ENCODE results near the gene RASSF5.
A peak's percentile ranks its signal among the peaks of the same experiment; 100 is the strongest.

Gene RASSF5

GRCh38 chr1:206469933-206470691, 37.2 kb upstream of the RASSF5 start, which contains the start of gene IKBKE:
Gene IKBKE (plus strand): TSS chr1:206470476. CDS start chr1:206473228, 2,752 bp downstream.
- peak within 1 kb of the TSS; percentile 69 for H2AFZ ChIP-seq (ENCODE audit: low read length)
- no peaks in the 10 kb centered on the region for H3K9me3 ChIP-seq (replicated peaks; ENCODE audit: insufficient read depth, low read length)
- TF ChIP-seq EZH2phosphoT487 (IDR thresholded peaks at IDR 0.05; ENCODE audit: low read length) (no peak), EZH2 (optimal IDR thresholded peaks at IDR 0.05; ENCODE audit: low read depth, low read length) (no peak)
- TF ChIP-seq, protein P1, sequence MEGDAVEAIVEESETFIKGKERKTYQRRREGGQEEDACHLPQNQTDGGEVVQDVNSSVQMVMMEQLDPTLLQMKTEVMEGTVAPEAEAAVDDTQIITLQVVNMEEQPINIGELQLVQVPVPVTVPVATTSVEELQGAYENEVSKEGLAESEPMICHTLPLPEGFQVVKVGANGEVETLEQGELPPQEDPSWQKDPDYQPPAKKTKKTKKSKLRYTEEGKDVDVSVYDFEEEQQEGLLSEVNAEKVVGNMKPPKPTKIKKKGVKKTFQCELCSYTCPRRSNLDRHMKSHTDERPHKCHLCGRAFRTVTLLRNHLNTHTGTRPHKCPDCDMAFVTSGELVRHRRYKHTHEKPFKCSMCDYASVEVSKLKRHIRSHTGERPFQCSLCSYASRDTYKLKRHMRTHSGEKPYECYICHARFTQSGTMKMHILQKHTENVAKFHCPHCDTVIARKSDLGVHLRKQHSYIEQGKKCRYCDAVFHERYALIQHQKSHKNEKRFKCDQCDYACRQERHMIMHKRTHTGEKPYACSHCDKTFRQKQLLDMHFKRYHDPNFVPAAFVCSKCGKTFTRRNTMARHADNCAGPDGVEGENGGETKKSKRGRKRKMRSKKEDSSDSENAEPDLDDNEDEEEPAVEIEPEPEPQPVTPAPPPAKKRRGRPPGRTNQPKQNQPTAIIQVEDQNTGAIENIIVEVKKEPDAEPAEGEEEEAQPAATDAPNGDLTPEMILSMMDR (IDR thresholded peaks at IDR 0.05; ENCODE audit: low read length): peak; percentile 40
- H3K36me3 ChIP-seq (replicated peaks; ENCODE audit: insufficient read depth, low read length): no peaks in the 10 kb centered on the region; the same call in 1 of the 2 replicates
- H3F3A ChIP-seq (ENCODE audit: insufficient read depth, low read length): peaks cover 31% of the 10 kb centered on the region
- no peaks in the 10 kb centered on the region for H4K20me1 ChIP-seq (ENCODE audit: insufficient read depth, low read length)
- H3K4me1 ChIP-seq (ENCODE audit: low read length): peaks cover 73% of the 10 kb centered on the region
- peaks cover 40% of the 10 kb centered on the region for H3K79me2 ChIP-seq (ENCODE audit: low read length)
- H3K27me3 ChIP-seq (replicated peaks; ENCODE audit: insufficient read depth, low read length): no peaks in the 10 kb centered on the region
- H3K9ac ChIP-seq (ENCODE audit: low read length): peak within 1 kb of the TSS; percentile 53; the same call in 1 of the 2 replicates
- peak within 1 kb of the TSS; percentile 49; the same call in 1 of the 2 replicates for H3K27ac ChIP-seq (ENCODE audit: low read length)
- DNase-seq: peak; percentile 91
- H3K9me2 ChIP-seq (replicated peaks; ENCODE audit: insufficient read depth, low read length): no peaks in the 10 kb centered on the region
- peak within 1 kb of the TSS; percentile 77 for H3K4me3 ChIP-seq (ENCODE audit: low read length)
- H3K4me2 ChIP-seq (ENCODE audit: low read depth, low read length): peak within 1 kb of the TSS; percentile 84

- DNase-seq: peak; percentile 69
- H3K27ac ChIP-seq (ENCODE audit: low read length): peak overlapping the region; percentile 49; the same call in 1 of the 2 replicates
- H2AFZ ChIP-seq (ENCODE audit: low read length): peak overlapping the region; percentile 69
- H4K20me1 ChIP-seq (ENCODE audit: insufficient read depth, low read length): no peaks in the 10 kb centered on the region
- peak overlapping the region; percentile 53; the same call in 1 of the 2 replicates for H3K9ac ChIP-seq (ENCODE audit: low read length)
- peaks cover 32% of the 10 kb centered on the region for H3F3A ChIP-seq (ENCODE audit: insufficient read depth, low read length)
- H3K4me3 ChIP-seq (ENCODE audit: low read length): peak overlapping the region; percentile 77
- peak overlapping the region; percentile 84 for H3K4me2 ChIP-seq (ENCODE audit: low read depth, low read length)
- no peaks in the 10 kb centered on the region for H3K27me3 ChIP-seq (replicated peaks; ENCODE audit: insufficient read depth, low read length)
- peaks cover 69% of the 10 kb centered on the region for H3K4me1 ChIP-seq (ENCODE audit: low read length)
- TF ChIP-seq EZH2 (optimal IDR thresholded peaks at IDR 0.05; ENCODE audit: low read depth, low read length): no peak
- peaks cover 43% of the 10 kb centered on the region for H3K79me2 ChIP-seq (ENCODE audit: low read length)
- H3K36me3 ChIP-seq (replicated peaks; ENCODE audit: insufficient read depth, low read length): no peaks in the 10 kb centered on the region; the same call in 1 of the 2 replicates
- H3K9me3 ChIP-seq (replicated peaks; ENCODE audit: insufficient read depth, low read length): no peaks in the 10 kb centered on the region
- H3K9me2 ChIP-seq (replicated peaks; ENCODE audit: insufficient read depth, low read length): no peaks in the 10 kb centered on the region
Measured at GRCh38 chr1:206470692-206471414, 36.5 kb upstream of the RASSF5 start.

- peak overlapping the region; percentile 53; the same call in 1 of the 2 replicates for H3K9ac ChIP-seq (ENCODE audit: low read length)
- no peaks in the 10 kb centered on the region; the same call in 1 of the 2 replicates for H3K36me3 ChIP-seq (replicated peaks; ENCODE audit: insufficient read depth, low read length)
- H3K4me2 ChIP-seq (ENCODE audit: low read depth, low read length): peak overlapping the region; percentile 84
- peaks cover 46% of the 10 kb centered on the region for H3K79me2 ChIP-seq (ENCODE audit: low read length)
- TF ChIP-seq EZH2phosphoT487 (IDR thresholded peaks at IDR 0.05; ENCODE audit: low read length): no peak
- TF ChIP-seq, protein P1 (IDR thresholded peaks at IDR 0.05; ENCODE audit: low read length): no peak
- peaks cover 63% of the 10 kb centered on the region for H3K4me1 ChIP-seq (ENCODE audit: low read length)
- H3F3A ChIP-seq (ENCODE audit: insufficient read depth, low read length): peaks cover 32% of the 10 kb centered on the region
- no peak for DNase-seq
- peak overlapping the region; percentile 77 for H3K4me3 ChIP-seq (ENCODE audit: low read length)
- H4K20me1 ChIP-seq (ENCODE audit: insufficient read depth, low read length): no peaks in the 10 kb centered on the region
- peak overlapping the region; percentile 69; the same call in 1 of the 2 replicates for H2AFZ ChIP-seq (ENCODE audit: low read length)
- no peaks in the 10 kb centered on the region for H3K9me2 ChIP-seq (replicated peaks; ENCODE audit: insufficient read depth, low read length)
- H3K27ac ChIP-seq (ENCODE audit: low read length): peak overlapping the region; percentile 49; the same call in 1 of the 2 replicates
- H3K27me3 ChIP-seq (replicated peaks; ENCODE audit: insufficient read depth, low read length): no peaks in the 10 kb centered on the region
- no peaks in the 10 kb centered on the region for H3K9me3 ChIP-seq (replicated peaks; ENCODE audit: insufficient read depth, low read length)
Measured at GRCh38 chr1:206471415-206471801, 35.9 kb upstream of the RASSF5 start.

All from MM.1S (cell line).